ENCODE measurements around the gene SNAP47.

Gene SNAP47

GRCh38 chr1:227731696-227732585, 3.3 kb upstream of the SNAP47 start:
- no peak for DNase-seq

DNA sequence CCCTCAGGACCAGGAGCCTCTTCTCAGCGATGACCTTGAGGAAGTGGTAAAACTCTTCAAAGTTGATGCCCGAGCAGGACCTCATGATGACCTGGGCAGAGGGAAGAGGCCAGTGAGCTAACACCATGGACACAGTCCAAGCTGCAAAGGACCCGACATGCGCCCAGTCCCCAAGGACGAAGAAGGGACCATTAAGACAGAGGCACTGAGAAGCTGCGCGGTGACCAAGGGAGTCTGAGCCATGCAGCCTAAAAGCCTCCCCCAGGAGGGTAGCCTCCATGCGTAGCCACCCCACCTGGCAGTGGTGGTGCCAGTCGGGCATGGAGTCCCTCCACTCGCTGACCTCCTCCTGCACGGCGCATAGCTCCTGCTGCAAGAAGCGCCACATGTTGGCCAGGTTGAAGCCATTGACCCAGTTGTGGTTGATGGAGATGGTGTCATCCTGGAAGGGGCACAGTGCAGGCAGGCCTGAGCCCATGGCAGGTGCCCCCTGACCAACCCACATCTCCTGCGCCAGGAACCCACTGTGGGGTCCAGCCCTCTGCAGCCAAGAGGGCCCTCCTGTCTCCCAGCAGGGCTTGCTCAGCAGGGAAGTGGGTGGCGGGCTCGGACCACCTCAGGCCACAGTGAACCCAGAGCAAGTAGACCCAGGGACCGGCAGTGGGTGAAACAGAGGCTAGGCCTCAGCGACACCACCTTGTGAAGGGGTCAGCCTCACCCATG, 2.5 kb upstream of the SNAP47 start:
- DNase-seq: no peak

- DNase-seq: no peak
Measured at GRCh38 chr1:227733309-227733705, 1.9 kb upstream of the SNAP47 start.

DNA sequence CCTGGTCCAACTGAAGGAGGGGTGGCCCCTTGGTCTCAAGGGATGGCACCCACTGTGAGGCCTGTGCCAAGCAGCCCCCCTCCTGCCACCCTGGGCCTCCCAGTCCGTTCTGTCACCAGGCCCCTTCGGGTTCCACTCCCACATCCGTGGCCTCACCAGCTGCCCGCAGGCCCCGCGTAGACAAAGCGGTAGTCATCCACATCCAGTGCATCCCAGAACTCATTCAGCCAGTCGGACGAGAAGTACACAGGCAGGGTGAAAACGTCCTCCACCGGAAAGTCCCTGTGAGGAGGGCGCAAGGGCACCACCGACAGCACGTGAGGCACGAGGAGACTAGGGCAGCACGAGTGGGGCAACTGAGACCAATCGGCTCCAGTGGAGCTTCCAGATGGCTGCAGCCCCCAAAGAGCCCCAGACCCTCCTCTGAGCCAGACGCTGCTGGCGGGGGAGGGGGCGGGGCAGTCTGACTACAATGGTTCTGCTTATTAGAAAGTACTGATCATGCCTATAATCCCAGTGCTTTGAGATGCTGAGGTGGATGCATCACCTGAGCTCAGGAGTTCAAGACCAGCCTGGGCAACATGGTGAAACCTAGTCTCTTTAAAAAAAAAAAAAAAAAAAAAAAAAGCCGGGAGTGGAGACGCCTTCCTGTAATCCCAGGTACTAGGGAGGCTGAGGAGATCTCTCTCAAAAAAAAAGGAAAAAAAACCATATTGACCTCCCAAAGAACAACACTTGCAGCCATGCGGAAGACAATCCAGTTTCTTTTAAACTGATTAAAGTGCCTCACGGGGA, 1.3 kb upstream of the SNAP47 start:
- DNase-seq: no peak

- no peak for DNase-seq
Measured at GRCh38 chr1:227734546-227734855, 734 bp upstream of the SNAP47 start.

DNA sequence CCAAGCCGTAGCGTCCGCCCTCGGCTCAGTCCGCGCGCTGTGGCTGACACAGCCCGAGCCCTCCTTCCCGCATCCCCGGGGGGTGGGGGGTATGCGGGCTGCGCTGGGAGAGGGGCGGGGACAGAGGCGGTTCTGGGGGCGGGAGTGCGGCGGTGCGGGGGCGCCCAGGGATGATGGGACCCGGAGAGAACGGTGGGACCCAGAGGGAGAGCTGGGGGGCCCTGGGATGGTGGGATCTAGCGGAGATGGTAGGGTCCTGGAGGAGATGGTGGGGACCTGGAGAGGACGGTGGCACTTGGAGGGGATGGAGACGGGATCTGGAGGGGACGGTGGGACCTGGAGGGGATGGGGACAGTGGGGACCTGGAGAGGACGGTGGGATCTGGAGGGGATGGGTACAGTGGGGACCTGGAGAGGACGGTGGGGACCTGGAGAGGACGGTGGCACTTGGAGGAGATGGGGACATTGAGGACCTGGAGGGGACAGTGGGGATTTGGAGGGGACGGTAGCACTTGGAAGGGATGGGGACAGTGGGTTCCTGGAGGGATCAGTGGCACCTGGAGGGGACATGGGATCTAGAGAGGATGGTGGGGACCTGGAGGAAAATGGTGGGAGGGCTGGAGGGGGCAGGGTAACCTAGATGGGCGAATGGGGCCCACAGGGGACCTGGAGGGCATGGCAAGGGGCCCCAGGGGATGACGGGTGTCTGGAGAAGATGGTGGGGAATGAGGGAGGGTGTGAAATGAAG, 477 bp downstream of the SNAP47 start:
- peak in 3 of 56 donors; percentile 57 to 74 (median 71) for DNase-seq

DNA sequence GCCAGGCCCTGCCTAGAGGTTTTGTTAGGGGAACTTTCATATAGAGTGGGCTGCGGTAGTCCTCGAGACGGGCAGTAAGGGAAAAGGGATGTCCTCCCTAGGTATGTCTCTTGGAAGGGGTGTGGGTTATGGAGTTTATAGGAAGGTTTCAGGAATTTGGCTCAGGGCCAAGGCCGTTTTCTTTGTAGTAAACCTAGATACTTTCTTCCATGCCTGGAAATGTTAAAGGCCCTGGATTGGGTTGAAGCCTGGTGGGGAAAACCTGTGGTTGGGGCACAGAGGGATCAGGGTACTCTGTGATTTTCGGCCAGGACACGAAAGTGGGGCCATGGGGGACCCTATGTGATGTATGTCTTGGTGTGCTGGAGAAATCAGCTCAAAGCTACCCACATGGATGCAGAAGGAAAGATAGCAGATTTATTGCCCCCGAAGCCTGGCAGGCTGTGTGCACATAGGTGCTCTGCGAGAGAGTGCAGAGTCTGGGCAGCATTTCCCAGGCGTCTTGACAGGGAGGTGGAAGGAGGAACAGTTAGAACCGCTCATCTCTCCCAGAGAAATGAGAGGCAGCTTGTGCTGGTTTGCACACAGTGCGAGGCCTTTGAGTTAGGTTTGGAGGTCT, 1.7 kb downstream of the SNAP47 start:
- DNase-seq: no peak

DNA sequence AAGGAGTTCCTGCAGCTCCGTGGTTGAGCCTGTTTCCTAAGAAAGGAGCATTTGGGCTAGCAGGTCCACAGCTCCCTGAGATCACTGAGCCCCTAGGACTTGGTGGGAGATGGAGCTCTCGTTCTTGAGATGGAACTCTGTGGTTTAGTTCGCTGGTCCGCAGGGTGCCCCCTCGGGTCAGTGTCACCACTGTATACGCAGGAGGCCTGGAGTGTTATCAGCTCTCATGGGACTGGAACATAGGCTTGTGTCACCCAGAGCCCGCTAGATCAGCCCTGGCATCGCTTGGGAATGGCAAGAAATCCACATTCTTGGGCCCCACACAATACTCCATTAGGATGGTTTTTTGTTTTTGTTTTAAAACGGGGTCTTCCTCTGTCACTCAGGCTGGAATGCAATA, 3.6 kb downstream of the SNAP47 start:
- DNase-seq: no peak

- DNase-seq: no peak
Measured at GRCh38 chr1:227739636-227740035, 4.4 kb downstream of the SNAP47 start.

DNA sequence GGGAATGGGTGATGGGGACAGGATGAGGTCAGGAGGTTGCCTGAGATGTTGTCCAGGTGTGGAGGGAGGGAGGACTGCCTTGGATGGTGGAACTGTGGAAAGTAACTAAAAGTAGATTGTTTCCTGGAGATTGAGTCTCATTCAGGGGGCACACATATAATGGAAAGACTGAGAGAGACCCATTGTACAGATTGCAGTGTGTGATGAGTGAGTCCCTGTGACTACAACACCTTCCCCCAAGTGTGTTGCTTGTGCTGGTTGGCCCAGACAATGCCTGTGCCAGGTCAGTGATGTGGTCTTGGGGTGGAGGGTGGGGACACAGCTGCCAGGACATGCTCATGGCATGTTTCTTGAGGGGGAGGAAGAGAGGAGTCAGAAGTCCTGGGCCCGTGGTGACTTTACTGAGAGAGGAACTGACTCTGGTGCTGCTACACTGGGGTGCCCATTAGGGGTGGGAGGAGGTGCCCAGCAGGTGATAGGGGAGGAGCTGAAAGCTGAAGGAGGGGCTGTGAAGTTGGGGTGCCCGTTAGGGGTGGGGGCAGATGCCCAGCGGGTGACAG, 5.2 kb downstream of the SNAP47 start:
- no peak for DNase-seq

DNA sequence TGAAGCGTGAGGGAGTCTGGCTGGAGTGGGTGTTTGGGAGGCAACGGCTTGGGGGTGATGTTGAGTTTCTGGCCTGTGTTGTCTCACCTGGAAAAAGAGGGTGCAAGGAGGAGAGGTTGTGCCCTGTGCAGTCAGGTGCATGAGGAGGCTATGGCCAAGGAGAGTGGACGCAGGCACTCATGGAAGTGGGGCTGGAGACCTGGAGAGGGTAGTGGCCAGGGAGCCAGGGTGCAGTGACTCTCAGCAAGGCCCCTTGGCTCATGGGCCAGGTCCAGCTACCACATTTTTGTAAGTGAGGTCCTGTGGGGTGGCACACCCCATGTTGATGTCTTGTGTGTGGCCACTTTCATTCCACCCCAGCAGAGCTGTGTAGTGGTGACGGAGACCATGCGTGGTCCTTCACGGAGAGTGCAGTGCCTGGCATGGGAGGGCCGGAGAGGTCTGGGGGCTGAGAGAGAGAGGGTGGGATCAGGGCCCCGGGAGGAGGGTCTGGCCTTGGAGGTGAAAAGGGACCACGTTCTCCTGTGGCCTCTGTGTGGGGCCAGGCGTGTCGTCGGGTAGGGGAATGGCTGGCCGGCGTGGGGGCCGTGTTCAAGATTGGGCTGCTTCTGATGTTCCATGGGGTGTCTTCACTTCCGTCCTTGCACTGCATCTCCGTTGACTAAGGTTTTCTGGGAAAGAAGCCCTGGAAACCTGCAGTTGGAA, 6.1 kb downstream of the SNAP47 start:
- no peak for DNase-seq

DNA sequence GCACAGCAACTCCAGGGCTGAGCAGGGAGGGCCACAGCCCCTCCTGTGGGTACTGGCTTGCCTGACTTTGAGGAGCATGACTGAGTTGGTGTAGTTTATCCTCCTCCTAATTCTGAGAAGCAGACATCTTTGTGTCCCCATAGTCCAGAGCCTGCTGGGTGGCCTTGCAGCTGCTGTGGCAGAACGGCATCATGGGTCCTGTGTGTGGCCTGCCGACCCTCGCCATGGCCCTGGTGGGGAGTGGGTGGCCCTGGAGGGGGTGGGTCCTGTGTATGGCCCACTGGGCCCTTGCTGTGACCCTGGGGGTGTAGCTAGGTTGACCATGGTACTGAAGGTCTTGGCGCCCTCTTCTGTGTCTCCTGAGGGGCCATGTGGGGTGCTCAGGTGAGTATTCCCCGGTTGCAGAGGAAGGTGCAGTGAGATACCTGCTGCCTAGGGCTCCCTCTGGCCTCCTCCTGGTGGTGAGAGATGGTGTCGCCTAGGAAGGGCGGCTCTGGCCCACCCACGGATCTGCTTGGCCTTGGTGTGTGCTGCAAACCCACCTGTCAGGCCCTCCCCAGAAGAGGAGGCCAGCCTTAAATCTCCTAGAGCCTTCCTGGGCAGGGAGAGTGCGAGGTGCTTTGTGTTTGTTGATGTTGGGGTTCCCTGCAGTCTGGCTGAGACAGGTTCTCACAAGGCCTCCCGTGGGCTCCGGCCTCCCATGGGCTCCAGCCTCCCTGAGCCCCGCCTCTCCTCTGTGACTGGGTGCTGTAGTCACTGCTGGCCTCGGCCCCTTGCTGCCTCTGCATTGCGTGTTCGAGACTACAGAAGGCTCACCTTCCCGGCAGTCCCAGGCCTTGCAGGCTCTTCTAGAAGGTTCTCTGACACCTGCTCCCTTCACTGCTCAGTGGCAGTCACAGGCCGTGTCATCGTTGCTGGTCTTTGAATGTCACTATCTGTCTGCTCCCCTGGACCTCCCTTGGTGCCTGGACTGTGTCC, 7.8 kb downstream of the SNAP47 start:
- DNase-seq: no peak

- DNase-seq: no peak
Measured at GRCh38 chr1:227744668-227745067, 9.4 kb downstream of the SNAP47 start.

- no peak for DNase-seq
Measured at GRCh38 chr1:227745568-227746265, 10.5 kb downstream of the SNAP47 start.

DNA sequence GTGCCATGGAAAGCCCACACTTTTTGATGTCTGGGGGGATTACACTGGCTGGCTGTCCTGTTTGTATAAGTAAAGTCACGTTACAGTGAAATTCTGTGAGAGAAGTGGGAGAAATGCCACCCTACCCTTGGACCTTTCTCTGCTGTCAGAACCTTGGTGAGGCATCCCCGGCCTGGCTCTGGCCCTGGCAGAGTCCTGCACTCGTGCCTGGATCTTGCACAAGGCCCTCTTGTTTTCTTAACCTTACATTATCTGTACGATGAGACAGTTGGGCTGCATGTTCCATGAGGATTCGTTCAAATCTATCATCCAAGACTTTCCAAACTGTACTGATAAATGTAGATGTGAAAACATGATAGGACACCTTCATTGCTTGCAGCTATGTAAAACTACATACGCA, 11.4 kb downstream of the SNAP47 start:
- DNase-seq: no peak

DNA sequence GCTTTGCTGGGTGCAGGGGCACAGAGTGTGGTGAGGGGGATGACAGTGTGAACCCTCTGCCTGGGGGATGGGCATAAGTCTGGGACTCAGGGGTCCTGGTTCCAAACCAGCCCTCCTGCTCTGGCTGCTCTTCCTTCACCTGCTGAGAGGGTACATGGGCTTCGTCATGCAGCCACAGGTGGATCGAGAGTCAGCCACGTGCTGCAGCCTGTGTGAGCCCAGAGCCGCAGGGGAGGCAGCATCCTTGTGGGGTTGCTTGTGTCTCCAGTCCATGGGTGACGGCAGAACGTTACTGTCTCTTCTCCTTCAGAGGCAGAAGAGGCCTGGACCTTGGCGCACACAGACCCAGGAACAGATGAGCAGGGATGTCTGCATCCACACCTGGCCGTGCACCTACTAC, 12.1 kb downstream of the SNAP47 start:
- DNase-seq: no peak

GRCh38 chr1:227747948-227748495, 12.8 kb downstream of the SNAP47 start:
- DNase-seq: no peak
